ENCODE measurements around the gene PARD3B.

DNA sequence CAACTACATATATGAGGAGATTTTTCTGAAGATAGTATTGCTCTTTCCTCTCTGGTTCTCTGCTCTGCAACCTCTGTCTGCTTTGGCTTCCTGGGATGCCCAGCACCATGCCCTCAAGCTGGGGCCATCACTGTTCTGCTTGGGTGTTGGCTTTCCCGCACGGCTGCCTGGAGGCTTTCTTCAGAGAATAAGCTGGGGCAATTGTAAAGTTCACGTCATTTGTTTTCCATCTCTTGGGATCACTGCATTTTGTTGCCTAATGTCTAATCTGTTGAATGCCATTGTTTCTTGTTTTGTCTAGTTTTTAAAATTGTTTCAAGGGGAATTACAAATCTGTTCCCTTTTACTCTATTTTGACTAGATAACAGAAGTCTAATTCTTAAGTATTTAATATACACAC lies 699.7 kb downstream of the PARD3B start:
- TF ChIP-seq, protein P1, sequence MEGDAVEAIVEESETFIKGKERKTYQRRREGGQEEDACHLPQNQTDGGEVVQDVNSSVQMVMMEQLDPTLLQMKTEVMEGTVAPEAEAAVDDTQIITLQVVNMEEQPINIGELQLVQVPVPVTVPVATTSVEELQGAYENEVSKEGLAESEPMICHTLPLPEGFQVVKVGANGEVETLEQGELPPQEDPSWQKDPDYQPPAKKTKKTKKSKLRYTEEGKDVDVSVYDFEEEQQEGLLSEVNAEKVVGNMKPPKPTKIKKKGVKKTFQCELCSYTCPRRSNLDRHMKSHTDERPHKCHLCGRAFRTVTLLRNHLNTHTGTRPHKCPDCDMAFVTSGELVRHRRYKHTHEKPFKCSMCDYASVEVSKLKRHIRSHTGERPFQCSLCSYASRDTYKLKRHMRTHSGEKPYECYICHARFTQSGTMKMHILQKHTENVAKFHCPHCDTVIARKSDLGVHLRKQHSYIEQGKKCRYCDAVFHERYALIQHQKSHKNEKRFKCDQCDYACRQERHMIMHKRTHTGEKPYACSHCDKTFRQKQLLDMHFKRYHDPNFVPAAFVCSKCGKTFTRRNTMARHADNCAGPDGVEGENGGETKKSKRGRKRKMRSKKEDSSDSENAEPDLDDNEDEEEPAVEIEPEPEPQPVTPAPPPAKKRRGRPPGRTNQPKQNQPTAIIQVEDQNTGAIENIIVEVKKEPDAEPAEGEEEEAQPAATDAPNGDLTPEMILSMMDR (IDR thresholded peaks at IDR 0.05; ENCODE audit: low read depth, low read length, poor library complexity, severe bottlenecking) = no peak
- TF ChIP-seq EZH2phosphoT487 (IDR thresholded peaks at IDR 0.05; ENCODE audit: borderline replicate concordance, low read length) = no peak
